GM12864 (cell line): ENCODE results near the gene SVBP.

Source experiments
- DNase-seq: peaks from one replicate; pipeline ENCODE4 v3.0.0-alpha.2; 2011; ENCODE audit warnings: low read depth
- H3K4me3 ChIP-seq: 2 replicates; pipeline ENCODE4 v1.5.1; 2011; ENCODE audit warnings: mild to moderate bottlenecking, low read depth, low read length, control low read depth
- TF ChIP-seq, protein P1 (sequence below): IDR thresholded peaks from 2 replicates; pipeline ENCODE4 v1.5.1; 2011; ENCODE audit warnings: low read depth, mild to moderate bottlenecking, moderate library complexity, low read length, control low read depth, inconsistent platforms; ENCODE audit errors: missing control alignments

Gene SVBP

DNA sequence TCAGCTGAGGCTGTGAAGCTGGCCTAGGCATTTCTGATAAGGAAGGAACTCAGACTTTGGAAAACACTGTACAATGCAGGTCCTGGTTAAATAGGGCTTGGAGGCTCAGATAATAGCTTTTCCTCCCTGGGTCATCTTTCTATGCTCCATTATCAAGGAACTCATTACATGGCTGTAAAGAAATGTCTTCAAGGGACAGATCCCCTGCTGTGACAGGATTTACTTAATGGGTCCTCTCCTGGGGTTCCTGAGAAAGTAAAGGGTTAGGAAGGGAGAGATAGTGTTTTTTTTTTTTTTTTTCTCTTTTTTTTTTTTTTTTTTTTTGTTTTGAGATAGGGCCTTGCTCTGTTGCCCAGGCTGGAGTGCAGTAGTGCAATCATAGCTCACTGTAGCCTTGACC is 14.1 kb upstream of the SVBP start:
- TF ChIP-seq, protein P1, sequence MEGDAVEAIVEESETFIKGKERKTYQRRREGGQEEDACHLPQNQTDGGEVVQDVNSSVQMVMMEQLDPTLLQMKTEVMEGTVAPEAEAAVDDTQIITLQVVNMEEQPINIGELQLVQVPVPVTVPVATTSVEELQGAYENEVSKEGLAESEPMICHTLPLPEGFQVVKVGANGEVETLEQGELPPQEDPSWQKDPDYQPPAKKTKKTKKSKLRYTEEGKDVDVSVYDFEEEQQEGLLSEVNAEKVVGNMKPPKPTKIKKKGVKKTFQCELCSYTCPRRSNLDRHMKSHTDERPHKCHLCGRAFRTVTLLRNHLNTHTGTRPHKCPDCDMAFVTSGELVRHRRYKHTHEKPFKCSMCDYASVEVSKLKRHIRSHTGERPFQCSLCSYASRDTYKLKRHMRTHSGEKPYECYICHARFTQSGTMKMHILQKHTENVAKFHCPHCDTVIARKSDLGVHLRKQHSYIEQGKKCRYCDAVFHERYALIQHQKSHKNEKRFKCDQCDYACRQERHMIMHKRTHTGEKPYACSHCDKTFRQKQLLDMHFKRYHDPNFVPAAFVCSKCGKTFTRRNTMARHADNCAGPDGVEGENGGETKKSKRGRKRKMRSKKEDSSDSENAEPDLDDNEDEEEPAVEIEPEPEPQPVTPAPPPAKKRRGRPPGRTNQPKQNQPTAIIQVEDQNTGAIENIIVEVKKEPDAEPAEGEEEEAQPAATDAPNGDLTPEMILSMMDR = no peak
- H3K4me3 ChIP-seq = no peak overlapping the region
- no peak for DNase-seq

DNA sequence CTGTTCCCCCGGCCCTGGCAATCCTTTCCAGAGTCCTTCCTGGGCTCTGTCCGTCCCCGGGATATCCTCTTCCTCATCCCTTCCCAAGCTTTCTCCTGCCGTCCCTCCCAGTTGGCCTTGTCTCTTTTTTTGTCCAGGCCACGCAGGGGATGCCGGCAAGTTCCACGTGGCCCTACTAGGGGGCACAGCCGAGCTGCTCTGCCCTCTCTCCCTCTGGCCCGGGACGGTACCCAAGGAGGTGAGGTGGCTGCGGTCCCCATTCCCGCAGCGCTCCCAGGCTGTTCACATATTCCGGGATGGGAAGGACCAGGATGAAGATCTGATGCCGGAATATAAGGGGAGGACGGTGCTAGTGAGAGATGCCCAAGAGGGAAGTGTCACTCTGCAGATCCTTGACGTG is 13.4 kb upstream of the SVBP start:
- no peak overlapping the region for H3K4me3 ChIP-seq
- no peak for DNase-seq
- TF ChIP-seq, protein P1 = no peak

DNA sequence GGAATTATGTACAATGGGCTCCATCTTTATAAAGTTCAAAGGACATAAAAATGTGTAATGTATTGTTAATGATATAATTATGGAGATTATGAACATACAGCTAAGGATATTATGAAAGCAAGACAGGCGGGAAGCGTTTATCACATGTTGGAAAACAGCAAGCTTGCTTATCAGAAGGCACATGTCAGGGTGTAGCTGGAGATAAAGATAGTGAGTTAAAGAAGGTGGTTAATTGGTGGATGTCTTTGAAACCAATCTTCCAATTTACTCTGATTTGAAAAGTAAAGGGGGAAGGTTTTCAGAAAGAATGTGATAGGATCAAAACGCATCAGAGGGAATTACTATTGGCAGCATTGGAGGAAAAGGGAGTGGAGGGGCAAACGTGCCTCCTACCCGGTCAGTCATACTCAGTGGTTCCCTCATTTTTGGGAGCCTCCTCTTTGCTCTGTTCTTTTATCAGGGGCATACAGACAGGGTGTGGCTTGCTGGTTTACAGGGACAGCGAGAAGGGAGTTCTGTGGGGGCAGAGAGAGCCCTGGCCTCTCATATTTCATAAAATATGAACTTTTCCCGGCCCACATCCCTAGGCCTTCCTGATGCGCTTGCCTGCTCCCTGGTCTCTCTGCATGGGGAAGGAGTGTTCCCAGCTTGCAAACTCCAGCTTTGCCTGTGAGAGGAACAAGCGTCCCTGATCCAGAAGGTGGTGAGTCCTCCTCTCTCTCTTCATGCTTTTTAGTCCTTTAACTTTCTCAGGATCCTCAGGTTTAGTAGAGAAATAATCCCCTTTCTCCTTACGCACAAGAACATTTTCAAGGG is 8.0 kb upstream of the SVBP start:
- TF ChIP-seq, protein P1 = no peak
- DNase-seq = no peak
- no peak overlapping the region for H3K4me3 ChIP-seq

DNA sequence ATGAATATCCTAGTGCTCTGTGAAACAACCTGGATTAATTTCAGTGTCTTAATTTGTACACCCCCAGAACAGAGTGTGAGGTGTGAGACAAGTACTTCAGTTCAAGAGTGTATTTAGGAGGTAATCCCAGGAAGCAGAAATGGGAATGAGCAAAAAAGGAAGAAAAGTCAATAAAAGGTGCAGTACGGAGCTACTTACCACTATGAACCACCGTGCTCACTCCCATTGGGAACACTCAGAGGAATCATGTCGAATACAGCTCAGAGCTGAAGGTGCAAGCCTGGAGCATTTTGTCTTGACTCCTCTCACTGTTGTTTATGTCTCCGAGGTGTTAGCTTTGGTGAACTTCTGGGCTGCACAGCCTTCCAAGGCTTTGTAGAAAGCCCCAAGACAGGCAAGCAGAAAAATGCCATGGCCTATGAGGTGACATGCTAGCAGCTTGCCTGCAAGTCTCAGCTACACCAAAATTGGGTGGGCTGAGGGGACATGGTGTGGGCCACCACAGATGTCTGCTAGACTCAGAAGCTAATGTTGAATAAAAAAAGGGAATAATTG is 7.4 kb upstream of the SVBP start:
- DNase-seq = no peak
- H3K4me3 ChIP-seq = no peak overlapping the region
- TF ChIP-seq, protein P1 = no peak

DNA sequence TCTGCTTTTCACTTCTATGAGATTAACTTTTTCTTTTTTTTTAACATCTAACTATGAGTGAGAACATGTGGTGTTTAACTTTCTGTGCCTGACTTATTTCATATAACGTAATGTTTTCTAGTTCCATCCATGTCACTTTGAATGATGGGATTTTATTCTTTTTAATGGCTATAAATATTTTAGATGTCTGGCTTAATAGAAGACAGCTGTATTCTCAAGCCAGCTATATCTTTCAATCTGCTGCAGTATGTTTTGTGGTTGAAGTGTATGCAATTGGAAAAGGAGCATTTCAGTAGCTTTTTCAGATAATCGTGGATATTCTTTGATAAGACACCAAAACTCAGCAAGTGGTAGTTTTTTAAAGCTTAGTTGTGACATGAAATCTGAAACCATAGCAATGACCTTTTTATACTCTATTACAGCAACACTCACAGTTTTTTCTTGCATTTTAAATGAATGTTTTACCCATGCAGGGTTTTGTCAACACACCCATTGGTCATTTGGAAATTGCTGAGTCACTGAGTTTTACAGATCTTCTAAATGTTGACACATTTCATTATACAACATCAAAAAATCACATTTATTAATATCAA is 5.7 kb upstream of the SVBP start:
- H3K4me3 ChIP-seq = no peak overlapping the region
- no peak for DNase-seq
- TF ChIP-seq, protein P1 = no peak

DNA sequence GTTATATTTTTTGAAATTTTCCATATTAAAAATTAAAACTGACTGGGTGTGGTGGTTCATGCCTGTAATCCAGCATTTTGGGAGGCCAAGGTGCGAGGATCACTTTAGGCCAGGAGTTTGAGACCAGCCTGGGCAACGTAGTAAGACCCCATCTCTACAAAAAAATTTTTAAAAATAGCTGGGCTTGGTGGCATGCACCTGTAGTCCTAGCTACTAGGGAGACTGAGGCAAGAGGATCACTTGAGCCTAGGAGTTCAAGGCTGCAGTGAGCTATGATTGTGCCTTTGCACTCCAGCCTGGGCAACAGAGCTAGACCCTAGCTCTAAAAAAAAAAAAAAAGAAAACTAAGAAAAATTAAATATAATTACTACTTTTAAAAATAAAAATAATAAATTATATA is 4.5 kb upstream of the SVBP start:
- H3K4me3 ChIP-seq = no peak overlapping the region
- TF ChIP-seq, protein P1 = no peak
- no peak for DNase-seq
